Thyroid gland (tissue), 4 donors: Measurements from ENCODE around the gene PRDX3. TPM values are rescaled to one million over a fixed set of nuclear protein-coding genes. Genes with fewer than 3 reads are reported as not detected.

Source experiments
- DNase-seq, 2 donors: peaks; one replicate each; pipeline ENCODE4 v3.0.0-alpha.2; 2019
- H3K27ac ChIP-seq, 3 donors: fragments of 200-600 bp; sonication (generic); 1 replicate in 2 of 3; 2 replicates in 1 of 3; pipeline ENCODE4 v1.5.1; 2016 to 2019; ENCODE audit warnings: mild to moderate bottlenecking in 1 of 3, moderate library complexity in 1 of 3
- H3K27me3 ChIP-seq: fragments of 200-600 bp; sonication (generic); one replicate; pipeline ENCODE4 v1.5.1; 2019
- H3K36me3 ChIP-seq, 2 donors: fragments of 200-600 bp; sonication (generic); one replicate each; pipeline ENCODE4 v1.5.1; 2016 to 2019
- H3K4me1 ChIP-seq, 2 donors: fragments of 200-600 bp; sonication (generic); one replicate each; pipeline ENCODE4 v1.5.1; 2017 to 2019
- H3K4me3 ChIP-seq, 3 donors: fragments of 200-600 bp; sonication (generic); replicated peaks in 1 of 3; 1 replicate in 2 of 3; 2 replicates in 1 of 3; pipeline ENCODE4 v1.5.1; 2016; ENCODE audit warnings: mild to moderate bottlenecking in 1 of 3
- H3K9me3 ChIP-seq: fragments of 200-600 bp; sonication (generic); one replicate; pipeline ENCODE4 v1.5.1; 2017
- POLR2A ChIP-seq, 2 donors: fragments of 450-650 bp; IDR thresholded peaks; one replicate each; pipeline ENCODE4 v1.6.1; 2017; ENCODE audit warnings: antibody characterized with exemption in 2 of 2, mild to moderate bottlenecking in 2 of 2, moderate library complexity in 1 of 2
- WGBS, 2 donors: methylation state at CpG; one replicate each; pipeline ENCODE4 v1.1.5; 2017; 5-methylcytosine and 5-hydroxymethylcytosine counted together
- intact Hi-C: fragments of 100-400 bp; cut with DNase I; formaldehyde crosslinking; loops from one replicate; pipeline ENCODE4 v1.15.1; 2023
- total RNA-seq, 4 donors: library from RNA; depleted of rRNA; stranded (reverse); fragments of >200 nt; gene quantifications; one replicate each; pipeline ENCODE4 v1.2.3, GENCODE V29; 2016
- TF ChIP-seq, protein P1 (sequence below), 6 experiments: fragments of 200-600 bp in 3 of 6; fragments of 450-650 bp in 3 of 6; sonication (generic) in 3 of 6; IDR thresholded peaks; one replicate each; pipeline ENCODE4 v1.5.1; 2016 to 2019; ENCODE audit warnings: antibody characterized with exemption in 6 of 6, mild to moderate bottlenecking in 2 of 6, inconsistent platforms in 1 of 6, moderate library complexity in 1 of 6

PRDX3 gene
- total RNA-seq, 4 donors from 2014 or later: 137 to 299 (median 243) TPM

DNA sequence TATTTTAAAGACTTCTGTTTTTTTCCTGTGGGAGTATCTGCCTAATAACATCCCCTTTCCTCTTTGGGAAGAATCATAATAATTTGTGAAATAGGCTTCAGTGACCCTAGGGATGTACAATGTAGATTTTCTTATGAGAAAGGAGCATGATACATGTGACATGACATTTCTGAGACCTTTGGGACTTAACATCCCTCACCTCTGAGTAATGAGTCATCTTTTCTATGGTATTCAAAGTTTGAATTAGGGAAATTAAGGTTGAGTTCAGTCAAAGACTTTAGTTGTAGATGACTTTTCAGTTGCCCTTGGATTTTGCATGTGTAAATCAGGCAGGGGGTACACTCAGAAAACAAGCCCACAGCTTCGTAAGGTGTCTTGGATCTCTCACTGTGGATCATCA, 43.1 kb upstream of the PRDX3 start:
- Histone ChIP-seq H3K9me3 (no peaks in the 10 kb centered on the region), H3K36me3 (no peaks in the 10 kb centered on the region), H3K4me1 (peaks cover 19 to 43% of the 10 kb centered on the region in 2 donors), H3K27me3 (no peaks in the 10 kb centered on the region), H3K27ac (peak overlapping the region; percentile 78 to 83 (median 80)), H3K4me3 (no peak overlapping the region)
- TF ChIP-seq, protein P1, sequence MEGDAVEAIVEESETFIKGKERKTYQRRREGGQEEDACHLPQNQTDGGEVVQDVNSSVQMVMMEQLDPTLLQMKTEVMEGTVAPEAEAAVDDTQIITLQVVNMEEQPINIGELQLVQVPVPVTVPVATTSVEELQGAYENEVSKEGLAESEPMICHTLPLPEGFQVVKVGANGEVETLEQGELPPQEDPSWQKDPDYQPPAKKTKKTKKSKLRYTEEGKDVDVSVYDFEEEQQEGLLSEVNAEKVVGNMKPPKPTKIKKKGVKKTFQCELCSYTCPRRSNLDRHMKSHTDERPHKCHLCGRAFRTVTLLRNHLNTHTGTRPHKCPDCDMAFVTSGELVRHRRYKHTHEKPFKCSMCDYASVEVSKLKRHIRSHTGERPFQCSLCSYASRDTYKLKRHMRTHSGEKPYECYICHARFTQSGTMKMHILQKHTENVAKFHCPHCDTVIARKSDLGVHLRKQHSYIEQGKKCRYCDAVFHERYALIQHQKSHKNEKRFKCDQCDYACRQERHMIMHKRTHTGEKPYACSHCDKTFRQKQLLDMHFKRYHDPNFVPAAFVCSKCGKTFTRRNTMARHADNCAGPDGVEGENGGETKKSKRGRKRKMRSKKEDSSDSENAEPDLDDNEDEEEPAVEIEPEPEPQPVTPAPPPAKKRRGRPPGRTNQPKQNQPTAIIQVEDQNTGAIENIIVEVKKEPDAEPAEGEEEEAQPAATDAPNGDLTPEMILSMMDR (IDR thresholded peaks at IDR 0.05): no peak
- no peak for TF ChIP-seq POLR2A (IDR thresholded peaks at IDR 0.05)
- no peak for DNase-seq
- 77 to 95% methylated on average over 1 of the region's 1 CpG for WGBS, 2 donors
- intact Hi-C loops: no loop called here

- TF ChIP-seq POLR2A (IDR thresholded peaks at IDR 0.05): no peak
- TF ChIP-seq, protein P1 (IDR thresholded peaks at IDR 0.05): no peak
- H3K27ac ChIP-seq: peak overlapping the region in 2 of 3 donors; percentile 80 to 83
- intact Hi-C loops: no loop called here
- no peak for DNase-seq
- H3K4me1 ChIP-seq: peaks cover 23 to 46% of the 10 kb centered on the region in 2 donors
- H3K9me3 ChIP-seq: no peaks in the 10 kb centered on the region
- H3K36me3 ChIP-seq: no peaks in the 10 kb centered on the region
- WGBS, 2 donors: 81 to 86% methylated on average over 4 of the region's 4 CpGs
- H3K27me3 ChIP-seq: no peaks in the 10 kb centered on the region
- H3K4me3 ChIP-seq: no peak overlapping the region
These were observed 42.6 kb upstream of the PRDX3 start for GRCh38 chr10:119221201-119221600.

- H3K4me1 ChIP-seq: peaks cover 29 to 53% of the 10 kb centered on the region in 2 donors
- intact Hi-C loops: no loop called here
- no peaks in the 10 kb centered on the region for H3K36me3 ChIP-seq
- no peak overlapping the region for H3K4me3 ChIP-seq
- 84 to 86% methylated on average over 5 of the region's 5 CpGs for WGBS, 2 donors
- H3K27ac ChIP-seq: no peak overlapping the region
- TF ChIP-seq, protein P1 (IDR thresholded peaks at IDR 0.05): no peak
- TF ChIP-seq POLR2A (IDR thresholded peaks at IDR 0.05): no peak
- DNase-seq: no peak
- H3K27me3 ChIP-seq: no peaks in the 10 kb centered on the region
- H3K9me3 ChIP-seq: no peaks in the 10 kb centered on the region
These were observed 41.3 kb upstream of the PRDX3 start for GRCh38 chr10:119219871-119220270.

- peaks cover 38 to 62% of the 10 kb centered on the region in 2 donors for H3K4me1 ChIP-seq
- intact Hi-C loops: no loop called here
- H3K4me3 ChIP-seq: no peak overlapping the region
These were observed 39.4 kb upstream of the PRDX3 start for GRCh38 chr10:119217991-119218490.

GRCh38 chr10:119217401-119217800, 38.8 kb upstream of the PRDX3 start:
- intact Hi-C loops: no loop called here
- H3K4me1 ChIP-seq: peaks cover 38 to 62% of the 10 kb centered on the region in 2 donors
- no peak overlapping the region for H3K4me3 ChIP-seq
- H3K9me3 ChIP-seq: no peaks in the 10 kb centered on the region
- DNase-seq: no peak
- no peak overlapping the region for H3K27ac ChIP-seq
- no peaks in the 10 kb centered on the region for H3K36me3 ChIP-seq
- H3K27me3 ChIP-seq: no peaks in the 10 kb centered on the region
- TF ChIP-seq, protein P1 (IDR thresholded peaks at IDR 0.05): no peak
- TF ChIP-seq POLR2A (IDR thresholded peaks at IDR 0.05): no peak
- WGBS, 2 donors: 91 to 97% methylated on average over 9 of the region's 9 CpGs

More at GRCh38 chr10:119217991-119218490, 39.4 kb upstream of the PRDX3 start:
- H3K27me3 ChIP-seq: no peaks in the 10 kb centered on the region
- H3K9me3 ChIP-seq: no peaks in the 10 kb centered on the region
- DNase-seq: no peak
- TF ChIP-seq POLR2A (IDR thresholded peaks at IDR 0.05): no peak
- TF ChIP-seq, protein P1 (IDR thresholded peaks at IDR 0.05): no peak
- no peaks in the 10 kb centered on the region for H3K36me3 ChIP-seq
- WGBS, 2 donors: 73 to 80% methylated on average over 4 of the region's 4 CpGs
- no peak overlapping the region for H3K27ac ChIP-seq
